ENCODE measurements around the gene MYO9A. TPM values are rescaled to one million over a fixed set of nuclear protein-coding genes. Genes with fewer than 3 reads are reported as not detected.

Gene MYO9A
- total RNA-seq, 1 experiment from 2014 or later = 23.0 TPM

DNA sequence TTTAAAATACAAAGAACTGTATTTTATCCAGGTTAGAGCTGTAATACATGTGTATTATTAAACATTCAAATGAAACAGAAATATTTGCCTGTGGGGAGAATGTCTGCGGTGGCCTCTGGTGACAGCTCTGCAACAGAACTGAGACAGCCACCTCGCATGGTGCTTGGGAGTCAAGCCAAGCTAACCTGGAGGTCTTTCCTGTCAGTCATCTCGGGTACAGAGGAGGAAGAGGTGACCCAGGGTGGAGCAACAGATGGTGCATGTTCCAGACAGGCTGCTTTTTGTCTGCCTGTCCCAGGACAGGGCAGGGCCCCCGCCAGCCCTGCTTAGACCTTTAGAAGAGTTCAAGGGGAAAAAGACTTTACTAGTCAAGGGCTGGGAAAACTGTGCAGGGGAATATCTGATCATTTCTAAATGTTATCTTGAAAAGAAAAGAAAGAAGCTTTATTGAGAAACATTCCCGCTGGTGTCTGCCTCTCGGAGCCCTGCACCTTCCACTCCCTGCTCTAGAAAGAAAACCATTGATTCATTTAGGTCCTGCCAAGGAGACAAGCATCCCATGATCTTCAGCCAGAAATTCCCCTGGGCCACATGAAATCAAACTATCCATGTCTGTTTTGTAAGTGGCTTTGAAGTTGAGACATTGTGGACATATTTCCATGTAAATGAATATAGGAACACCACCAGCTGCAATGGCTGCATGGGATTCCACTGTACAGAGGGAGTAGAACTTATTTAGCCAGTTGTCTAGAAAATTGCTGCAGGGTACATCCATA lies 313.1 kb downstream of the MYO9A start:
- Histone ChIP-seq H3K9ac (ENCODE audit: low read length) (no peak overlapping the region), H2AFZ (ENCODE audit: low read depth, low read length, poor library complexity, severe bottlenecking) (no peak overlapping the region), H3K4me2 (ENCODE audit: low read length) (no peak overlapping the region), H3K9me2 (ENCODE audit: insufficient read depth) (no peaks in the 10 kb centered on the region), H3K36me3 (ENCODE audit: control insufficient read depth in 1 of 2, insufficient read depth in 2 of 2, low read length in 2 of 2) (no peaks in the 10 kb centered on the region), H3K27ac (ENCODE audit: low read depth, low read length) (no peak overlapping the region), H3K4me3 (replicated peaks in 1 of 2; ENCODE audit: low read depth in 1 of 2, low read length in 2 of 2) (no peak overlapping the region), H3K79me2 (ENCODE audit: insufficient read depth, low read length) (no peaks in the 10 kb centered on the region), H3K27me3 (ENCODE audit: insufficient read depth, low read length) (no peaks in the 10 kb centered on the region), H4K20me1 (ENCODE audit: insufficient read depth) (no peaks in the 10 kb centered on the region), H3K9me3 (ENCODE audit: control insufficient read depth in 1 of 2, insufficient read depth in 1 of 2, low read depth in 1 of 2, low read length in 2 of 2) (no peaks in the 10 kb centered on the region), H3K4me1 (ENCODE audit: control insufficient read depth in 1 of 2, insufficient read depth in 2 of 2, low read length in 2 of 2) (peaks cover 4 to 6% of the 10 kb centered on the region in 2 experiments; a peak in 3 of 4 replicates)
- ChIA-PET POLR2A (interaction anchor here (0.6 to 0.7 kb wide), 3 partner anchors 13 to 56 kb away, joined by 3 to 9 read pairs (median 4); no protein-coding TSS in a partner anchor), CTCF (interaction anchor here (2.5 to 7.2 kb wide), 3 partner anchors 52 to 351 kb away, joined by 12 to 40 read pairs (median 35); no protein-coding TSS in a partner anchor), RAD21 (ENCODE audit: low non-redundant PET in 1 of 2, low total read pairs in 2 of 2, uncharacterized antibody in 2 of 2, unreplicated experiment in 2 of 2) (no interaction called here)
- TF ChIP-seq, protein P1, sequence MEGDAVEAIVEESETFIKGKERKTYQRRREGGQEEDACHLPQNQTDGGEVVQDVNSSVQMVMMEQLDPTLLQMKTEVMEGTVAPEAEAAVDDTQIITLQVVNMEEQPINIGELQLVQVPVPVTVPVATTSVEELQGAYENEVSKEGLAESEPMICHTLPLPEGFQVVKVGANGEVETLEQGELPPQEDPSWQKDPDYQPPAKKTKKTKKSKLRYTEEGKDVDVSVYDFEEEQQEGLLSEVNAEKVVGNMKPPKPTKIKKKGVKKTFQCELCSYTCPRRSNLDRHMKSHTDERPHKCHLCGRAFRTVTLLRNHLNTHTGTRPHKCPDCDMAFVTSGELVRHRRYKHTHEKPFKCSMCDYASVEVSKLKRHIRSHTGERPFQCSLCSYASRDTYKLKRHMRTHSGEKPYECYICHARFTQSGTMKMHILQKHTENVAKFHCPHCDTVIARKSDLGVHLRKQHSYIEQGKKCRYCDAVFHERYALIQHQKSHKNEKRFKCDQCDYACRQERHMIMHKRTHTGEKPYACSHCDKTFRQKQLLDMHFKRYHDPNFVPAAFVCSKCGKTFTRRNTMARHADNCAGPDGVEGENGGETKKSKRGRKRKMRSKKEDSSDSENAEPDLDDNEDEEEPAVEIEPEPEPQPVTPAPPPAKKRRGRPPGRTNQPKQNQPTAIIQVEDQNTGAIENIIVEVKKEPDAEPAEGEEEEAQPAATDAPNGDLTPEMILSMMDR (IDR thresholded peaks at IDR 0.05 in 2 of 3, conservative IDR thresholded peaks at IDR 0.05 in 1 of 3; ENCODE audit: borderline replicate concordance in 1 of 3, insufficient read depth in 1 of 3, low read depth in 2 of 3, low read length in 2 of 3) = no peak
- TF ChIP-seq ATF3 (IDR thresholded peaks at IDR 0.05) = no peak
- no peak for TF ChIP-seq CEBPB (IDR thresholded peaks at IDR 0.05; ENCODE audit: low read depth)
- no peak for TF ChIP-seq ZFX (IDR thresholded peaks at IDR 0.05)
- no peak for TF ChIP-seq EZH2phosphoT487 (IDR thresholded peaks at IDR 0.05; ENCODE audit: borderline replicate concordance)
- TF ChIP-seq YY1 (IDR thresholded peaks at IDR 0.05; ENCODE audit: extremely low read depth, insufficient replicate concordance, low read depth, low read length) = no peak
- no TSS peak for BruUV-seq (replicated peaks)
- intact Hi-C loops (cut with micrococcal nuclease) = loop anchor here (5.0 to 10.0 kb wide), 3 partner anchors 420 to 980 kb away; partner anchors contain the start of gene THSD4
- no peak for ATAC-seq
- no peak for DNase-seq (ENCODE audit: low read depth, low spot score)
